ENCODE data around the gene PEA15.

PEA15 gene

DNA sequence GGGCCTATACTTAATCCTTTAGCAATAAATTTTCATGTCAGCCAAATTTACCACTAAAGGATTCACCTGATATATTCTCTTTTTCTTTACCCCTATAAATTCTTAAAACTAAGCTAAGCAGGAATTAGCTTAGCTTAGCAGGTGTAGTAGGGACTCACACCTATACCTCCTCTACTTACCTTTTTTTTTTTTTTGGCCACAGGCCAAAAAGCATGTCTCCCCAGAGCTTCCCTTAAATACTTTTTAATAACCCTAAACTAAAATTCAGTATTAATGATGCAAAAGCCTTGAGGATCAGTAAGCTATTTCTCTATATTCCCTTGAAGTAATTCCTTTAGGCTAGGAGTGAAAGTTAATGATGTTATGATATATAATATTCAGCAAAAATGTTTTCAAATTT lies 23.2 kb downstream of the PEA15 start:
- no peak overlapping the region for H3K4me3 ChIP-seq (ENCODE audit: low read depth, low read length)
- no peak for DNase-seq (ENCODE audit: low read depth)
- no peak for TF ChIP-seq CTCF (IDR thresholded peaks at IDR 0.05; ENCODE audit: control insufficient read depth, extremely low read depth, insufficient read depth)

DNA sequence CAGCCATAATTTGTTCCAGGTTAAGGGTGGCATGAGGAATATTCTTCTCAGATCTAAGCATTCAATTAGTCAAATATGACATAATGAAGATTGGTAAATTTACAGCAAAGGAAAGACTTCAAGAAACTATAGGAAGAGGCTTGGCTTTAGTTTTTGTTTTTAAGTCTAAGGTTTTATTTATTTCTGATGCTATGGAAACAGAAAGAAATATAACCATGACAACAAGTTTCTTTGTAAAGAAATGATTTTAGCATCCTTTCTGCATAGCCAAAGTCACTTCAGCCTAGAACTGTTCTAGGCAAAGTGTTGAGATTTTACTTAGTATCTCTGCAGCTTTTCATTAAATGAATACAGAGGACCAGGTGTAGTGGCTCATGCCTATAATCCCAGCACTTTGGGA lies 27.7 kb downstream of the PEA15 start:
- H3K4me3 ChIP-seq (ENCODE audit: low read depth, low read length): no peak overlapping the region
- TF ChIP-seq CTCF (IDR thresholded peaks at IDR 0.05; ENCODE audit: control insufficient read depth, extremely low read depth, insufficient read depth): no peak
- no peak for DNase-seq (ENCODE audit: low read depth)

DNA sequence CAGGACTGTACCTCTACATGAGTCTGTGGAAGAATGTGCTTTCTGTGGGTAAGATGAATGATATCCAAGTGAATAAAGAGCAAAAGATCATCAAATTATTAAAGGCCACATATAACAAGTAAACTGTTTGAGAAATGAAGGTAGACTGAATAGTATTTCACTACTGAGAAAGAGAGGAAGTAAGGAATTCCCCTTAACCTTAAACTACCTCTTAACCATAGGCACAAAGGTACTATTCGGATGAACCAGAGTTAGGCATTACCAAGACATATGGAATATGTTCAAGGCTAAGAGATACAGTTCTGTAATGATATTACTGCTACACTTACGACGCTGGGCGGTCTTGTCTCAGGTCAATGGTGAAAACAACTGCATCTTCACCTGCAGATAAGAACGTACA lies 31.6 kb downstream of the PEA15 start:
- no peak overlapping the region for H3K4me3 ChIP-seq (ENCODE audit: low read depth, low read length)
- no peak for TF ChIP-seq CTCF (IDR thresholded peaks at IDR 0.05; ENCODE audit: control insufficient read depth, extremely low read depth, insufficient read depth)
- no peak for DNase-seq (ENCODE audit: low read depth)

GRCh38 chr1:160237558-160237957 lies 32.4 kb downstream of the PEA15 start:
- no peak overlapping the region for H3K4me3 ChIP-seq (ENCODE audit: low read depth, low read length)
- no peak for TF ChIP-seq CTCF (IDR thresholded peaks at IDR 0.05; ENCODE audit: control insufficient read depth, extremely low read depth, insufficient read depth)
- DNase-seq (ENCODE audit: low read depth): no peak

- no peak for TF ChIP-seq CTCF (IDR thresholded peaks at IDR 0.05; ENCODE audit: control insufficient read depth, extremely low read depth, insufficient read depth)
- H3K4me3 ChIP-seq (ENCODE audit: low read depth, low read length): no peak overlapping the region
- no peak for DNase-seq (ENCODE audit: low read depth)
Measured at GRCh38 chr1:160238408-160238807, 33.2 kb downstream of the PEA15 start.

DNA sequence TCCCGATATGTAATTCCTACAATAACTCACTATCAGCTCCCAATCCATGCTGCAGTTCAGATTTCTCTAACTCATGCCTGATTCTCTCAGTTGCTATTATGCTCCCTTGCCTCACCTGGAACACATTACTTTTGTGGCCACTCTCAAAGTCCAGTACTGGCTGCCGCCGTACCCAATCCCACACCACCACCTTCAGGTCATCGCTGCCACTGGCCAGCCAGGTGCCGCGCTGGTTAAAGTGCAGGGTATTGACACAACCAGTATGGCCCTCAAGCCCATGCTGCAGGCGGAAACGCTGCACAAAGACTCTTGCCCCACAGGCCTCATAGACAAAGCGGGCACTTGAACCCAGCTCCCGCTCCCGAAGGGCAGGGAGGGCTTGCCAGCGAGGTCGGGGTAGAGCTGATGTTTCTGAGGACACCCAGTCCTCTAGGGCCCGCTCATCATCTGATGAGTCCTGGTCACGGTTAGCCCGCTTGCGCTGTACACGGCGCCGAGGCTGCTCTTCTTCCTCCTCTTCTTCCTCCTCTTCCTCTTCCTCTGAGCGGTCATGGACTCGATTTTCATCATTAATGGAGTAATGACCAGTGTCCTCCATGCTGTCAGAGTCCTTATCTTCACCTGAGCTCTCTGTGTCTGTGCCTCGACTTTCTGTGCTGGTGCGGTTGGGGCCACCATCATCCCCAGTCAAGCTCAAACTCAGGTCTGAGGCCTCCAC lies 34.6 kb downstream of the PEA15 start:
- no peak for TF ChIP-seq CTCF (IDR thresholded peaks at IDR 0.05; ENCODE audit: control insufficient read depth, extremely low read depth, insufficient read depth)
- no peak for DNase-seq (ENCODE audit: low read depth)
- H3K4me3 ChIP-seq (ENCODE audit: low read depth, low read length): no peak overlapping the region

- DNase-seq (ENCODE audit: low read depth): no peak
- H3K4me3 ChIP-seq (ENCODE audit: low read depth, low read length): no peak overlapping the region
- TF ChIP-seq CTCF (IDR thresholded peaks at IDR 0.05; ENCODE audit: control insufficient read depth, extremely low read depth, insufficient read depth): no peak
Measured at GRCh38 chr1:160243767-160244166, 38.6 kb downstream of the PEA15 start.
